ENCODE data around the gene FYN. TPM values are rescaled to one million over a fixed set of nuclear protein-coding genes. Genes with fewer than 3 reads are reported as not detected.
A peak's percentile ranks its signal among the peaks of the same experiment; 100 is the strongest.

FYN gene
- total and polyA plus RNA-seq, 2 of the 13 experiments (the other 11 are each of a cell fraction or from before 2014, with no cell fraction given): 15.5 to 24.6 TPM

- TF ChIP-seq ZNF740 (CRISPR knock-in tag; IDR thresholded peaks at IDR 0.05) (no peak), SALL1 (CRISPR knock-in tag; IDR thresholded peaks at IDR 0.05) (peak; percentile 44), ARNTL (CRISPR knock-in tag; IDR thresholded peaks at IDR 0.05) (0 out of 2 replicates have a peak, but pooled peaks have one; percentile 42), NR1H2 (CRISPR knock-in tag; IDR thresholded peaks at IDR 0.05; ENCODE audit: borderline replicate concordance, low read depth) (no peak), ZBTB1 (CRISPR knock-in tag; IDR thresholded peaks at IDR 0.05; ENCODE audit: borderline replicate concordance) (no peak), ZNF737 (CRISPR knock-in tag; IDR thresholded peaks at IDR 0.05; ENCODE audit: borderline replicate concordance) (no peak), ZSCAN5A (CRISPR knock-in tag; IDR thresholded peaks at IDR 0.05; ENCODE audit: borderline replicate concordance) (no peak), ZNF891 (CRISPR knock-in tag; IDR thresholded peaks at IDR 0.05) (no peak), NR0B2 (CRISPR knock-in tag; IDR thresholded peaks at IDR 0.05) (no peak), ZFP90 (CRISPR knock-in tag; IDR thresholded peaks at IDR 0.05; ENCODE audit: borderline replicate concordance) (no peak), PHB2 (IDR thresholded peaks at IDR 0.05; ENCODE audit: partially characterized antibody) (no peak), MTF2 (CRISPR knock-in tag; IDR thresholded peaks at IDR 0.05; ENCODE audit: borderline replicate concordance) (no peak), CENPT (CRISPR knock-in tag; IDR thresholded peaks at IDR 0.05; ENCODE audit: low read depth) (no peak), KLF6 (CRISPR knock-in tag; IDR thresholded peaks at IDR 0.05) (no peak), NCOR1 (IDR thresholded peaks at IDR 0.05; ENCODE audit: borderline replicate concordance, low read length) (no peak), TFE3 (CRISPR knock-in tag; IDR thresholded peaks at IDR 0.05) (no peak), ZNF784 (CRISPR knock-in tag; IDR thresholded peaks at IDR 0.05; ENCODE audit: borderline replicate concordance) (0 out of 2 replicates have a peak, but pooled peaks have one; percentile 63), MAFK (conservative IDR thresholded peaks at IDR 0.05 in 1 of 2, IDR thresholded peaks at IDR 0.05 in 1 of 2; ENCODE audit: low read length in 2 of 2) (no peak), ZFP41 (CRISPR knock-in tag; IDR thresholded peaks at IDR 0.05; ENCODE audit: borderline replicate concordance) (no peak), SRSF4 (IDR thresholded peaks at IDR 0.05; ENCODE audit: low read depth, low read length, poor library complexity, severe bottlenecking) (no peak), IKZF5 (CRISPR knock-in tag; IDR thresholded peaks at IDR 0.05) (0 out of 2 replicates have a peak, but pooled peaks have one; percentile 57)
Observed at GRCh38 chr6:111614833-111615582, 258.2 kb downstream of the FYN start (continued).

Data from HepG2 (cell line).